GM12872 (cell line): ENCODE measurements around the gene GALNT16.

ENCODE experiments used
- CTCF ChIP-seq: IDR thresholded peaks from 3 replicates; pipeline ENCODE4 v1.5.1; 2011; ENCODE audit warnings: low read depth, mild to moderate bottlenecking, low read length, moderate library complexity; ENCODE audit not compliant: insufficient read depth

The GALNT16 gene

GRCh38 chr14:69242311-69243224 lies 17.4 kb upstream of the GALNT16 start:
- peak; percentile 73 for TF ChIP-seq CTCF

DNA sequence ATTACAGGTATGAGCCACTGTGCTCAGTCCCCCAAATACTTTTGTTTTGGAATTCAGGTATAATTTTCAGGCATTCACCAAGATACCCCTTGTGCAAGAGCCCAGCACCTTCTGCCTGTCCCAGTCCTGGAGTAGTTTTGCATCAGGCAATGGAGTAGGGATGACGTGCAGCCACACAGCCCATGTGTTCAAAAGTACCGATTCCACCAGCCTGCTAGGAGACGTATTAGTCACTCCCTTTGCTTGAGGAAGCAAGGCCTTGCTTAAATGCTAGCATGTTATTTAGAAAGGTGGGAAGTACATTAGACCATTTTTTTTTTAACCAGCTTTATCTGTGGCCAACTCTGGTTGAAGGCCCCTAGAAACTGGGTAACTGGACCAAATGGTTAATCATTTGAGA lies 15.0 kb upstream of the GALNT16 start:
- no peak for TF ChIP-seq CTCF

- no peak for TF ChIP-seq CTCF
Measured at GRCh38 chr14:69246331-69246730, 13.6 kb upstream of the GALNT16 start.

DNA sequence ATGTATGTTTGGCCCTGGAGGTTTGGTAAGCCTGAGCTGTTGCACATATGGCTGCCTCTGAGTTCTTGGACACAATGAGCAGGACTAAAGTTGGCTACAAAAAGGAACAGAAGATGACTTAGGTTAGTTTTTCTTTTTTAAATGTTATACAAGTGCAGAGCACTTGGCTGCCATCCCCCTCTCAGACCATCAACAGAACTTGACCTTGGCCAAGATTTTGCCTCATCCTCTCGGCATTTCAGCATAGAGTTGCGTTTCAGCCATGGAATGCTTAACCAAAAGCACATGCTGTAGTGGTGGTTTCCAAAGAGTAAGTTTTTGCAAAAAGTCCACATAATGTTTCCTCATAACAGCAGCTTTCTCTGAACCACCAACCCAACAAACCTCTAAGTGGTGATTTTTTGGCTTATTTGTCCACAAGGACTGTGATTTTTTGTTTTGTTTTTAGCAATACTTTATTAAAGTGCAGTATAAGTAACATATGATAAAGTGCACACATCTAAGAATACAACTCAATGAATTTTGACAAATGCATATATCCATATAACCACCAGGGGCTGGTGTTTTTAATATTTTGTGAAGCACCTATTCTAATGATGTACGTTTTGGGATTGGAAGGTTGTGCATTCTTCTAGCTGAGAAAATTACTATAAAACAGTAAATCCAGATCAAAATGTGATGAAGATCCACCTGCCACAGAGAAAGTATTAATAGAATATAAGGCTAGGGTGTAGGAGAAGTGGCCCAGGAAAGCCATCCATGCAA lies 12.1 kb upstream of the GALNT16 start:
- TF ChIP-seq CTCF = peak; percentile 15; the same call in 1 of the 3 replicates

DNA sequence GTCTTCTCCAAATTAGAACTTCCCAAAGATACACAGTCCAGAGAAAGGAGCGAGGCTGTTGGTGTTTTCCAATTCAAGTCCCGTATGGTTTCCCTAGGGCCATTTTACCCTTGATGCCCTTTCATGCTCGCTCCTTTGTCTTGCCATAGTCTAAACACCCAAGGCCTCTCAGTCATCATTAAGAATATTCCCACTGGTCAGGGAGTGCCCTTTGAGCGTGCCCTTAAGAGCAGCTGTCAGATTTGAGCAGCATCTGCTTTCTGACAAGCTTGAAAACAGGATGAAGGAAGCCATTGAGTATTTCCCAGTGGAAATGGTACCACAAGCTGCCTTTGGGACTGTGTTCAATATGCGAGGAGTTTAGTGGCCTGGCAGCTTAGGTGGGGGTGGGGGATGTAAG lies 10.4 kb upstream of the GALNT16 start:
- TF ChIP-seq CTCF = no peak

- TF ChIP-seq CTCF = no peak
Measured at GRCh38 chr14:69252851-69253250, 7.1 kb upstream of the GALNT16 start.

DNA sequence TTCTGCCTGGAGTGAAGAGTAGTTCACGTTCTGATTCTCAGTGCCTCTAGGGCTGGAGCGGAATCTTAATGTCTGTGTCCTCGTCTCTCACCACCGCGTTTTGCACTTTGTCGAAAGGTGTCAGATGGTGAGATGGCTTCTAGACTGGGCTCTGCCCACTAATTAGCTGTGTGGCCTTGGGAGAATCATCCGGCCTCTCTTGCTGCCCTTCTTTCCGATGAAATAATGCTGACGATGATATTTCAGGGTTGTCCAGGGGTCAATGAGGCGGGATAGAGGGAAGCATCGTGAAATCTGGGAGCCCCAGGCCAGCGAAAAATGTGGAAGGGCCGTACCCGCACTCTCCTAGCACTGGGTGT lies 811 bp upstream of the GALNT16 start:
- TF ChIP-seq CTCF = no peak
